DMS153 treated with DMSO at 0.1 percent for 48 hours (cell line): Measurements from ENCODE around the gene OR4K17.
"Not testable (repeated sequence)": the region's sequence is repeated elsewhere in the genome, so short reads cannot be mapped to it uniquely, and the experiment has no call there.

Experiments used
- DNase-seq: peaks from one replicate; lab custom pipeline; 2025; ENCODE audit not compliant: unreplicated experiment; lab: John Stamatoyannopoulos, UW

OR4K17 gene, protein sequence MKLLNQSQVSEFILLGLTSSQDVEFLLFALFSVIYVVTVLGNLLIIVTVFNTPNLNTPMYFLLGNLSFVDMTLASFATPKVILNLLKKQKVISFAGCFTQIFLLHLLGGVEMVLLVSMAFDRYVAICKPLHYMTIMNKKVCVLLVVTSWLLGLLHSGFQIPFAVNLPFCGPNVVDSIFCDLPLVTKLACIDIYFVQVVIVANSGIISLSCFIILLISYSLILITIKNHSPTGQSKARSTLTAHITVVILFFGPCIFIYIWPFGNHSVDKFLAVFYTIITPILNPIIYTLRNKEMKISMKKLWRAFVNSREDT

GRCh38 chr14:20110438-20110837 lies at the start of gene OR4K17:
OR4K17 (plus strand) TSS chr14:20110739; CDS start chr14:20117500, 6,761 bp downstream.
- no peak for DNase-seq

GRCh38 chr14:20092050-20092449 lies 18.5 kb upstream of the OR4K17 start:
- no peak for DNase-seq

GRCh38 chr14:20093442-20093841 lies 17.1 kb upstream of the OR4K17 start:
- no peak for DNase-seq

DNA sequence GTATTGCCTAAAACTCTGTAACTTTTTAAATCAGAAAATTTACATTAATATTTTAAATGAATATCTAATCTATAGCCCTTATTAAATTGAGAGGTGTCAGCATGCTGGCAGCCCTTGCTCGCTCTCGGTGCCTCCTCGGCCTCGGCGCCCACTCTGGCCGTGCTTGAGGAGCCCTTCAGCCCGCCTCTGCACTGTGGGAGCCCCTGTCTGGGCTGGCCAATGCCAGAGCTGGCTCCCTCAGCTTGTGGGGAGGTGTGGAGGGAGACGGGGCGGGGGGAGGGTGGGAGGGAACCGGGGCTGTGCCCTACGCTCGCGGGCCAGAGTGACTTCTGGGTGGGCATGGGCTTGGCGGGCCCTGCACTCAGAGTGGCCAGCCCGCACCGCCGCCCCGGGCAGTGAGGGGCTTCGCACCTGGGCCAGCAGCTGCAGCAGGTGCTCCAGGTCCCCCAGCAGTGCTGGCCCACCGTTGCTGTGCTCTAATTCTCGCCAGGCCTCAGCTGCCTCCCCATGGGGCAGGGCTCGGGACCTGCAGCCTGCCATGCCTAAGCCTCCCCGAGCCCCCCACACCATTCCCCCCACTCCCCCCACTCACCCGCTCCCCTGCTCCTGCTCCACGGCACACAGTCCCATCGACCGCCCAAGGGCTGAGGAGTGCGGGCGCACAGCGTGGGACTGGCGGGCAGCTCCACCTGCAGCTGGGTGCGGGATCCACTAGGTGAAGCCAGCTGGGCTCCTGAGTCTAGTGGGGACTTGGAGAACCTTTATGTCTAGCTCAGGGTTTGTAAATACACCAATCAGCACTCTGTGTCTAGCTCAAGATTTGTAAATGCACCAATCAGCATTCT lies 11.4 kb upstream of the OR4K17 start:
- not testable (repeated sequence) for DNase-seq

DNA sequence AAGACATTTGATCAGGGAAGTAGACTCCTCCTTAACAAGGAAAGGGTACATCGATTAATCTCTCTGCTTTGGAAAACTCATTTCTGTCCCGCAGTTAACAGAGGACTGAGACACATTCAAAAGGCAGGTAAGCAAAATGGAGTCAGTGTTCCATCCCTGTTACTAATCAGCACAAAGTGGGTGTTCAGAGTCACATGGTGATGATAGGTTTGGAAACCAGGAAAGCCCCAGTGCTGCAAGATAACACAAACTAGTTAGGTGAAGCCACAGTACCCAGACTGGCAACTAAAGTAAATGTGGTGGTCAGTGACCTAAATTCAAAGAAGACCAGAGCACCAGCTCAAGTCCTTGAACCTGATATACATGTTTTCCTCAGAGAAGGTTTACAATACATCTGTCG lies 1.8 kb downstream of the OR4K17 start:
- no peak for DNase-seq

DNA sequence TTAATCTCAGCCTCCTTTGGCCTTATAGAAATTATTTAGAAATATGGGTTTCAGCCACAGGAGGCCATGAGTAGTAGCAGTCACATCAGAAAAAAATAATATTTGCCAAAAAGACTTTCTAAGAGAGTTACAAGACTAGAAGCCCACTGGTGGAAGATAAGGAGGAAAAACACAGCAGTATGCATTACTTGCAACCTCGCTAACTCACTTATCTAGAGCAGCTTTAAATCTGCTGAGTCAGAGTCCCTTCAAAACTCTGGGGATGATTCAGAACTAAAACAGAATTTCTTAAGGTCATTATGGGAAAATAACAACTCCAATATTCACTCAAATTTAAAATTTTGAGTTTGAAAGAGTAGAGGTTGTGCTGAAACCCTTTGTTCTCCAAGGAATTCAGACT lies 6.2 kb downstream of the OR4K17 start:
- no peak for DNase-seq

- no peak for DNase-seq
Observed at GRCh38 chr14:20118795-20119194, 8.3 kb downstream of the OR4K17 start.

- DNase-seq: no peak
Observed at GRCh38 chr14:20138520-20138919, 28.0 kb downstream of the OR4K17 start, which contains the start of gene OR4N5. OR4N5 (plus strand) TSS chr14:20138820; CDS start chr14:20143736, 4,916 bp downstream.

GRCh38 chr14:20143911-20144310 lies 33.4 kb downstream of the OR4K17 start:
- no peak for DNase-seq

DNA sequence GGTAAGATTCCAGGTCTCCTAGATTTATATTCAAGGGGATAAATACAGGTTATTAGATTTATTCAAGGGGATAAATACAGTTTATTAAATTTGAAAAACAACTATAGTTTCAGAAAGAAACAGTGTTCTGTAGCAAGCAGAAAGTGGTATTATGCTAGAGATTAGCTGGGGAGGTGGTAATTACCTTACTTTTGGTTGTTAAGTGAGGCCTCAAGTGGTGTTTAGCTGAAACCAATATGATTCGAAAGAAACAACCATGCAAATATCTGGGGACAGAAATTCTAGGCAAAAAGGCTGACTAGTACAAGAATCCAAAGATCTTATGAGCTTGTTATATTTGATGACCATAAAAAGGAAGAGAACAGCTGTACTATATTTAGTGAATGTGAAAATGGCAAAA lies 34.3 kb downstream of the OR4K17 start:
- DNase-seq: no peak

DNA sequence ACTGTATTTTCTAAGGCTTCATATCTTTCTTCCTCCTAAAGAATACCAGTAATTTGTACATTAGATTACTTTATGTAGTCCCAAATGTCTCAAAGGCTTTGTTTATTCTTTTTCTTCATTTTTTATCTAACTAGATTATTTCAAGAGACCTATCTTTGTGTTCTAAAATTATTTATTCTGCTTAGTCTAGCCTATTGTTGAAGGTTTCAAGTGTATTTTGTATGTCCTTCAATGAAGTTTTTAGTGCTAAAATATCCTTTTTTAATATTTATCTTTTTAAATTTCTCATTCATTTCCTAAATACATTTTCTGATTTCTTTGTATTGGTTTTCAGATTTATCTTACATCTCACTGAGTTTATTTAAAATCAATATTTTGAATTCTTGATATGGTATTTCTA lies 53.9 kb downstream of the OR4K17 start:
- DNase-seq: no peak

DNA sequence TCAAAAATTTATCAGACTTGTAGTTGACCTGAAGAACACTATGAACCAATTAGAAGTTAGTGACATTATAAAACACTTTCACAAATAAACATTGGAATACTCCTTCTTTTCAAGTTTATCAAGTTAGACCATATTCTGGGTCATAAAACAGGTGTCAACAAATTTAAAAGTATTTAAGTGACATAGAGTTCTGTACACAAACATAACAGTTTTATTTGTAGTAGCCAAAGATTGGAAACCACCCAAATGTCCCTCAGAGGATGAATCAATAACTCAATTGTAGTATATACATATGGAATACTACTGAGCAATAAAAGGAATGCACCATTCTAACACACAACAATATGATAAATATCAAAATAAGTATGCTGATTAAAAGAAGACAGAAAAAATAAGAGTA lies 56.6 kb downstream of the OR4K17 start:
- DNase-seq: no peak

GRCh38 chr14:20169852-20170251 lies 59.3 kb downstream of the OR4K17 start:
- not testable (repeated sequence) for DNase-seq
